Activated CD4-positive, alpha-beta memory T cell treated with anti-CD3 and anti-CD28 coated beads, Interleukin-2, amount 10 ng/mL, durations not matched to agents 7 days and 5 days (primary cell): Measurements from ENCODE around the gene REPS2. TPM values are rescaled to one million over a fixed set of nuclear protein-coding genes. Genes with fewer than 3 reads are reported as not detected.
A peak's percentile ranks its signal among the peaks of the same experiment; 100 is the strongest.

Source experiments
- CTCF ChIA-PET: fragments of 350-600 bp; sonication (Branson Sonifier 250); formaldehyde crosslinking; loops from one replicate; lab custom pipeline; 2021; ENCODE audit warnings: antibody characterized with exemption, inconsistent platforms; lab: Charles Lee
- POLR2A ChIA-PET: fragments of 350-600 bp; sonication (Branson Sonifier 250); formaldehyde crosslinking; loops from one replicate; lab custom pipeline; 2021; ENCODE audit warnings: antibody characterized with exemption; lab: Charles Lee
- DNase-seq: peaks from one replicate; pipeline ENCODE4 v3.0.0-alpha.2; 2020
- H3K27ac Mint-ChIP-seq: one replicate; pipeline ENCODE4 v1.8.0; 2021; ENCODE audit warnings: mild to moderate bottlenecking, mixed read lengths
- H3K27me3 Mint-ChIP-seq: one replicate; pipeline ENCODE4 v1.8.0; 2021; ENCODE audit warnings: mixed read lengths
- H3K36me3 Mint-ChIP-seq: one replicate; pipeline ENCODE4 v1.8.0; 2021; ENCODE audit warnings: low read depth, mixed read lengths
- H3K4me1 Mint-ChIP-seq: one replicate; pipeline ENCODE4 v1.8.0; 2021; ENCODE audit warnings: mixed read lengths
- H3K4me3 Mint-ChIP-seq: one replicate; pipeline ENCODE4 v1.8.0; 2021; ENCODE audit warnings: mild to moderate bottlenecking, mixed read lengths
- H3K9me3 Mint-ChIP-seq: one replicate; pipeline ENCODE4 v1.8.0; 2021; ENCODE audit warnings: mixed read lengths
- total RNA-seq, 2 experiments: library from RNA; stranded (reverse); gene quantifications; one replicate each; pipeline ENCODE4 v1.2.3, GENCODE V29; 2021

The REPS2 gene
- total RNA-seq = under 1 TPM; 0.10 TPM

DNA sequence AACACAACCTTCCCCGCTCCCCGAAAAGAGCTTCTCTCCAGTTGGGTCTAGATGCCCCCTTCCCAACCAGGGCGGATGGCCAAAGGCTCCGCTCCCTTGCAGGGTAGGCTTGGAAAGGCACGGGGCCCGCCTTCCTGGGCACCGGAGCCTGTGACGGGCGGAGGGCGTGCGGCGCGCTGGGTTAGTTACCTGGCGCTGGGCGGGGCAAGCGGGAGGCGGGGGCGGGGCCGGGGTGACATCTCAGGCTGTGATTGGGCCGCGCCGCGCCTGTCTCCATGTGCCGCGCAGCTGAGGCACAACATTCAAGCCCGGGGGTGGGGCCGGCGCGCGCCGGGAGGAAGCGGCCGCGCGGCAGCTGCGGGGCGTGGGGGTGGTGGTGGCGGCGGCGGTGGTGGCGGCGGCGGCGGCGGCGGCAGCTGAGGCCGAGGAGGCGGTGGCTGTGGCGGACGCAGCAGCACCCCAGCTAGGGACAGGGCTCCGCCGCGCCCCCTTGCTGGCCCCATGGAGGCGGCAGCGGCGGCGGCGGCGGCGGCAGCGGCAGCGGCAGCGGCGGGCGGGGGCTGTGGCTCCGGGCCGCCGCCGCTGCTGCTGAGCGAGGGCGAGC, at the start of gene REPS2:
Gene REPS2, plus strand, starts transcription at position 298 of the 604 bp plus-strand sequence. Its CDS starts 204 bp downstream, at position 502.
- Mint-ChIP-seq H3K9me3 (no peaks in the 10 kb centered on the region), H3K27me3 (peaks cover 22% of the 10 kb centered on the region), H3K4me3 (peak within 1 kb of the TSS; percentile 61), H3K36me3 (no peaks in the 10 kb centered on the region), H3K27ac (no peak within 1 kb of the TSS), H3K4me1 (peaks cover 3% of the 10 kb centered on the region)
- ChIA-PET CTCF (interaction anchor here (0.8 kb wide), 1 partner anchor 63 kb away, joined by 4 read pairs; no protein-coding TSS in a partner anchor), POLR2A (no interaction called here)
- peak; percentile 71 for DNase-seq

DNA sequence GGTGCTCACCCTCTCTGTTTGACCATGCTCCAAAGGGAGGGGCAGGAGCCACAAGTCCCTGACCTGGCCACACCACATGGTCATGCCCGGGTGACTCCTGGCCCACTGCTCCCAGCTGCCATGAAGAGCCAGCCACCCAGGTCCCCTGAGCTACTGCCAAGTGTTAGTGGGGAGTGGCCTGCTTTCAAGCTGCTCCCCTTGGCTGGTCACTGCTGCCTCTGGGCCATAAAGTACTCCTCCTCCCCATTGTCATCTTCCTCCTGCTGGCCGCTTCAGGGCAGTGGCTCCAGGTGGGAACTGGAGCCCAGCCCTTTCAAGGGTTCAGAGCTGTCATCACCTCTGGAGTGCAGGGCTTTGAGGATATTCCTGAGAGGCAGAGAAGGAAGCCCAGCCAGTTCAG, 49.0 kb upstream of the REPS2 start:
- peaks cover 6% of the 10 kb centered on the region for H3K4me1 Mint-ChIP-seq
- no peaks in the 10 kb centered on the region for H3K9me3 Mint-ChIP-seq
- no peak overlapping the region for H3K4me3 Mint-ChIP-seq
- ChIA-PET CTCF (no interaction called here), POLR2A (no interaction called here)
- DNase-seq = no peak
- no peaks in the 10 kb centered on the region for H3K36me3 Mint-ChIP-seq
- no peak overlapping the region for H3K27ac Mint-ChIP-seq
- peaks cover 8% of the 10 kb centered on the region for H3K27me3 Mint-ChIP-seq

DNA sequence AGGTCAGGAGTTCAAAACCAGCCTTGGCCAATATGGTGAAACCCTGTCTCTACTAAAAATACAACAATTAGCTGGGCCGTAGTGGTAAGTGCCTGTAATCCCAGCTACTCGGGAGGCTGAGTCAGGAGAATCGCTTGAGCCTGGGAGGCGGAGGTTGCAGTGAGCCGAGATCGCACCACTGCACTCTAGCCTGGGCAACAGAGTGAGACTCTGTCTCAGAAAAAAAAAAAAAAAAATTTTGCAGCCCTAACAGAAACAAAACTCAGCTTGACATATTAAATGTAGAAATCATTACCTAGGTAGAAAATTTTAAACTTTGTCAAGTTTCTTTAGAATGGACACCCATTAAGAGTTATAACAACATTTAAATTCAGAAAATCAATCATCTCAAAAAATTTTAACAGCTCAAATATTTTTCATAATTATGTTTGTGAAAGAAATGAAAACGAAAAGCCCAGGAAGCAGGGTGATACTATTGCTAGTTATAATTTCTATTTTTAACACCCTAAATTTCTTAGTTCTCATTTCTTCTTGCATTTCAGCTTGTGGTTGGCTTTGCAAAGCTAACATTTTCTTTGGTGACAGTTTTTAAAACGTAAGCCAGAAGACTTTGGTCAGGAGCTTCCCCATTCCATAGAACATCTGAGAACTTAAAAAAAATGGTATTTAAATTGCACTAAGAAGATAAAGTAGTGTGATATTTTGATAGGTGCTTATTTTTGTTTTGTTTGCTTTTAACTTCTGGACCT, 43.0 kb upstream of the REPS2 start:
- ChIA-PET POLR2A (no interaction called here), CTCF (interaction anchor here (1.2 kb wide), 1 partner anchor 21 kb away, joined by 4 read pairs; no protein-coding TSS in a partner anchor)
- Mint-ChIP-seq H3K36me3 (no peaks in the 10 kb centered on the region), H3K4me3 (no peak overlapping the region), H3K27ac (no peak overlapping the region), H3K9me3 (no peaks in the 10 kb centered on the region), H3K27me3 (peaks cover 8% of the 10 kb centered on the region), H3K4me1 (no peaks in the 10 kb centered on the region)
- no peak for DNase-seq

DNA sequence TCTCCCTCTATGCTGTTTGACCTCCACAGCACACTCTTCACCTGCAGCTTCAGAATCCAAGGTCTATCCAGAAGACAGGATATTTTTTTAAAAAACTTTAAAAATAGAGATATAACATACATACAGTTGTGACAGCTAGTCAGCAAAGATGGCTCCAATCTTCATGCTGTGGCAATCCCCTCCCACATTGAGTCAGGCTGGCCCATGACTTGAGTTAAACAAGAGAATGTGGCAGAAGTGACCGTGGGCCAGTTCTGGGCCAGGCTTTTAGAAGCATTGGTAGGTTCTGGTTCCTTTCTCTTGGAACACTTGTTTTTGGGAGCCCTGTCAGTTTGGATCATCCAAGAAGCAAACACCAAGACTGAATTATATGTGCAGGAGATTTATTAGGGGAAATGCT, 36.1 kb upstream of the REPS2 start:
- Mint-ChIP-seq H3K4me3 (no peak overlapping the region), H3K27ac (no peak overlapping the region), H3K4me1 (no peaks in the 10 kb centered on the region), H3K27me3 (peaks cover 6% of the 10 kb centered on the region), H3K36me3 (no peaks in the 10 kb centered on the region), H3K9me3 (no peaks in the 10 kb centered on the region)
- no peak for DNase-seq
- ChIA-PET CTCF (no interaction called here), POLR2A (no interaction called here)

DNA sequence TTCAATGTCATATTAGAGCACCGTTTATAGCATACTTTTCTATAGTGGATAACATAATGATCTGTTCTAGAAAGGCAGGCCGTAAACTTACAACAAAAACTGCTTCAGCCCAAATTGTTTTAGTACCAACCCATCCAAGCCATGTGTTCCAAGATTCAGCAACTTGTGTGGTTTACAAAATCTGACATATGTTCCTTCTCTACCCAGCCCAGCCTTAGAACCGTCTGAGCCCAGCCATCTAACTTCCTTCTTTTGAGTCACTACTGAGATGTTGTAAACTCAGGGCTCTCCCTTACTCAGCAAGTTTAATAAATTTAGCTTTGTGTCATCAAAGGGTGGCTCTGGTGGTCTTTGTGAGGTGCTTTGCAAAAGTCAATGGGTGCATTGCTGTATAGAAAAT, 32.4 kb upstream of the REPS2 start:
- no peaks in the 10 kb centered on the region for H3K36me3 Mint-ChIP-seq
- no peaks in the 10 kb centered on the region for H3K4me1 Mint-ChIP-seq
- ChIA-PET CTCF (no interaction called here), POLR2A (no interaction called here)
- peaks cover 3% of the 10 kb centered on the region for H3K27me3 Mint-ChIP-seq
- no peaks in the 10 kb centered on the region for H3K9me3 Mint-ChIP-seq
- no peak overlapping the region for H3K27ac Mint-ChIP-seq
- DNase-seq = no peak
- H3K4me3 Mint-ChIP-seq = no peak overlapping the region

DNA sequence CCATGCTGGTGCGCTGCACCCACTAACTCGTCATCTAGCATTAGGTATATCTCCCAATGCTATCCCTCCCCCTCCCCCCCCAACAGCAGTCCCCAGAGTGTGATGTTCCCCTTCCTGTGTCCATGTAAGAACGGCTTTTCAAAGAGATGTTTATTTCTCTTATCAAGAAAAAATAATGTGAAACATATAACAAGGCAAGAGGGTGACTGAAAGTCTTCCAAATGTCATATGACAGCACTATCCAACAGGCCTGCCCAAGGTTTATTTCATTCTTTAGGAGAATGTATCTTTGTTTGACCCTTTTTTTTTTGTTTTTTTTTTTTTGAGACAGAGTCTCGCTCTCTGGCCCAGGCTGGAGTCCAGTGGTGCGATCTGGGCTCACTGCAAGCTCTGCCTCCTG, 29.9 kb upstream of the REPS2 start:
- ChIA-PET CTCF (no interaction called here), POLR2A (no interaction called here)
- DNase-seq = no peak
- Mint-ChIP-seq H3K36me3 (no peaks in the 10 kb centered on the region), H3K9me3 (no peaks in the 10 kb centered on the region), H3K4me1 (no peaks in the 10 kb centered on the region), H3K27me3 (peaks cover 3% of the 10 kb centered on the region), H3K27ac (no peak overlapping the region), H3K4me3 (no peak overlapping the region)

DNA sequence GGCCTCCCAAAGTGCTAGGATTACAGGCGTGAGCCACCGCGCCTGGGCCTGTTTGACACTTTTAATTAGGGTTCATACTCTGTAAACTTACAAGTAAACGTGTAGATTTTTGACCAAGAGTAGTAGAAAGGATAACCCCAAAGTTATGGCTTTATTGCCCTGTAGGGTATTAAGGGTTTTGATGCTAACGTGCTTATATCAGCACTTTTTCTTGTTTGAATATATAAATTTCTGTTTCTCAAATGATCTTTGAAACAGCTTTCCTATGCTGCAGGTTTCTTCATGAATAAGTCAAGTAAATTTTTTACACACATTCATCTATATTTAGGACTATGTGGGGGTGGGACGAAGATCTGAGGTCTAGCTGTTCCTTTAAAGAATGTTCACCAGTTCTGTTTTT, 29.3 kb upstream of the REPS2 start:
- H3K9me3 Mint-ChIP-seq = no peaks in the 10 kb centered on the region
- no peaks in the 10 kb centered on the region for H3K4me1 Mint-ChIP-seq
- no peak for DNase-seq
- peaks cover 3% of the 10 kb centered on the region for H3K27me3 Mint-ChIP-seq
- CTCF ChIA-PET = no interaction called here
- H3K27ac Mint-ChIP-seq = no peak overlapping the region
- POLR2A ChIA-PET = no interaction called here
- no peak overlapping the region for H3K4me3 Mint-ChIP-seq
- no peaks in the 10 kb centered on the region for H3K36me3 Mint-ChIP-seq

DNA sequence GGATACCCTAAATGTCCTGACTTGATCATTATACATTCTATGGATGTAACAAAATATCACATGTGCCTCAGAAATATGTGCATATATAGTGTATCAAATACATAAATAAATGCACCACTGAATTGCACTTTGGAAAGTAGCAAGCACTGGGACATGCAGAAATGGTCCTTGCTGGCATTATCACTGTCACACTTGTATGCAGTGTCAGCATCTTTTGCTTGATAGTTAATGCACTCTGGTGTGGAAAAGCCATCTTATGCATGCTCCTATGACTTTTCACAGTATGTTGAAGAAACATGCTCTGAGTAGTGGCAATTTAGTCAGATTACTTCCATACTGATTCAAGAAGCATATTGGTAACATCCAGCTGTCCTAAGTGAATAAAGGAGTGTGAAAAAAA, 27.5 kb upstream of the REPS2 start:
- H3K4me1 Mint-ChIP-seq = no peaks in the 10 kb centered on the region
- no peaks in the 10 kb centered on the region for H3K9me3 Mint-ChIP-seq
- no peak overlapping the region for H3K4me3 Mint-ChIP-seq
- peaks cover 3% of the 10 kb centered on the region for H3K27me3 Mint-ChIP-seq
- ChIA-PET POLR2A (no interaction called here), CTCF (no interaction called here)
- H3K27ac Mint-ChIP-seq = no peak overlapping the region
- no peaks in the 10 kb centered on the region for H3K36me3 Mint-ChIP-seq
- DNase-seq = no peak

DNA sequence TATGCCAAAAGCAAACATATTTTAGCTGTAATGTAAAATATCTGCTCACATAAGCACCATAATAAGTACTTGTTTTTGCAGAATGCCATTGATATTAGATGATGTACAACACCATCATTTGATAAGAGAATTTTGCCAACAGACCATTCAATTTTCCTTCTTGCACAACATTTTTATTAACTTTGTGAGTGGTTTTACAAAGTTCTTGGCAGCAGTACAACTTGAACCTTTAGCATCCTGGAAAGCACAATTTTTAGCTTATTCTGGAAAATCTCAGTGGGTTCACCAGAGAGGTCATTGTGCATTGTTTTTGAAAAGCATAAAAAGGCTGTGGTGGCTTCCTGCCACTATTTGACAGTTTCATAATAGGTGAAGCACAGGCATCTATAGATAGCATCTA, 26.4 kb upstream of the REPS2 start:
- ChIA-PET CTCF (no interaction called here), POLR2A (no interaction called here)

DNA sequence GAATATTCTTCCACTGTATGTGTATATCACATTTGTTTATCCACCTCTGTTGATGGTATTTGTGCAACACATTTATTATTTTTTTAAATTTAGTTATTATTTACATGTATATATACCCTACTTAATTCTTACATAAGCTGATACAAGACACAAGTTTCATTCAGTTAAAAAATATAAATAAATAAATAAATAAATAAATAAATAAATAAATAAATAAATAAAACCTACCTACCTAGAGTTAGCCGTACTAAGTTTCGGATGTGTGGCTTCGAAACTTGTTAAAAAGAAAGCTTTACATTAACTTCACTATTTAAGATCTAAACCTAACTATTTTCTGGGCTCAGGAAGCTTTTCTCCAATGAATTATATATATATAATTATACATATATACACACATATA, 23.3 kb upstream of the REPS2 start:
- Mint-ChIP-seq H3K27me3 (peaks cover 4% of the 10 kb centered on the region), H3K27ac (no peak overlapping the region), H3K4me1 (no peaks in the 10 kb centered on the region), H3K36me3 (no peaks in the 10 kb centered on the region), H3K9me3 (no peaks in the 10 kb centered on the region), H3K4me3 (no peak overlapping the region)
- no peak for DNase-seq
- CTCF ChIA-PET = no interaction called here
- POLR2A ChIA-PET = no interaction called here

More for the DNA sequence above, 26.4 kb upstream of the REPS2 start:
- Mint-ChIP-seq H3K9me3 (no peaks in the 10 kb centered on the region), H3K36me3 (no peaks in the 10 kb centered on the region), H3K4me3 (no peak overlapping the region), H3K4me1 (no peaks in the 10 kb centered on the region), H3K27ac (no peak overlapping the region), H3K27me3 (peaks cover 3% of the 10 kb centered on the region)
- no peak for DNase-seq

DNA sequence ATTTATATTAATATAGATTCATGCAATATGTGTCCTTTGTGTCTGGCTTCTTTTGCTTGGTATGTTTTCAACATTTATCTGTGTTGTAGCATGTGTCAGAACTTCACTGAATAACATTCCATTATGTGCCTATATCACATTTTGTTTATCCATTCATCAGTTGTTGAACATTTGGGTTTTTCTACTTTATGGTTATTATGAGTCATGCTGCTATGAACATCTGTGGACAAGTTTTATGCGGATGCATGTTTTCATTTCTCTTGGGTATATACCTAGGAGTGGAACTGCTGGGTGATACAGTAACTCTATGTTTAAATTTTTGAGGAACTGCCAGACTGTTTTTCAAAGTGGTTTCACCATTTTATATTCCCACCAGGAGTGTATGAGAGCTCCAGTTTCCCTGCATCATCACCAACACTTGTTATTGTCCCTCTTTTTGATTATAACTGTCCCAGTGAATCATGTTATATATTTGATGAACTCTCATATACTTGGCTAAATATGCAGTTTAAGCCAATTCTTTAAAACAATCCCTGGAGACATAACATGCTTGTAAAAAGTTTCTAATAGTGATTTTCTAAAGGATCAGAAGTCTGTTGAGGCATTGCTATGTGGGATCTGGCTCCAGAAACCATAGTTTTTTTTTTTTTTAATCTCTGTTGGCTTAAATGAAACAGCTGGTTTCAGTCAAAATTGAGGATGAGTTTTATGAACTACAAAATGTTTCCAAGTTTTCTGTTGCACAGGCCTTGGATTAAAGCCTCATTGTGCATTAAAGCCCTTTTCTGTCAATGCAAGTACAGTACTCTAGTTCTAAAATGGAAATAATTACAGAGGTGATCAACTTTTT, 21.6 kb upstream of the REPS2 start:
- no peak overlapping the region for H3K4me3 Mint-ChIP-seq
- no peaks in the 10 kb centered on the region for H3K9me3 Mint-ChIP-seq
- ChIA-PET POLR2A (no interaction called here), CTCF (no interaction called here)
- no peaks in the 10 kb centered on the region for H3K36me3 Mint-ChIP-seq
- H3K27ac Mint-ChIP-seq = no peak overlapping the region
- peaks cover 2% of the 10 kb centered on the region for H3K27me3 Mint-ChIP-seq
- no peaks in the 10 kb centered on the region for H3K4me1 Mint-ChIP-seq
- DNase-seq = no peak

DNA sequence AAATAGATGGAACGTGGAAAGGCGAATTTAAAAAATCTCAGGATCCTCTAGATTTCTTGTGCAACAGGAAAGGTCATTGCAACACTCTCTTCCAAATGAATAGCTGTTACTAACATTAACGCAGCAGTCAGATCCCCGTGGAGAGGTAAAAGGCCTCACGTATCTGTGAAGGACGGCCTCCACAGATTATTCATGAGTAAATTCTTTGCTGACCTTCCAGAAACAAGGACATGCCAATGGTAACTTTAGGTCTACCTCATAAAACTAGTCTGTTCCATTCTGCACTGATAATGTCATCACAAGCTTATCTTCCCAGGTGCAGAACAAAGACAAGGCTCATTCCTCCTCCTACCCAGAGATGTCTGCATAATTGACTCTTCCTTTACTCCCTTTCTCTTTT, 16.1 kb upstream of the REPS2 start:
- POLR2A ChIA-PET = no interaction called here
- no peaks in the 10 kb centered on the region for H3K36me3 Mint-ChIP-seq
- DNase-seq = no peak
- H3K27ac Mint-ChIP-seq = no peak overlapping the region
- no peaks in the 10 kb centered on the region for H3K4me1 Mint-ChIP-seq
- CTCF ChIA-PET = no interaction called here
- no peak overlapping the region for H3K4me3 Mint-ChIP-seq
- peaks cover 2% of the 10 kb centered on the region for H3K27me3 Mint-ChIP-seq
- no peaks in the 10 kb centered on the region for H3K9me3 Mint-ChIP-seq

DNA sequence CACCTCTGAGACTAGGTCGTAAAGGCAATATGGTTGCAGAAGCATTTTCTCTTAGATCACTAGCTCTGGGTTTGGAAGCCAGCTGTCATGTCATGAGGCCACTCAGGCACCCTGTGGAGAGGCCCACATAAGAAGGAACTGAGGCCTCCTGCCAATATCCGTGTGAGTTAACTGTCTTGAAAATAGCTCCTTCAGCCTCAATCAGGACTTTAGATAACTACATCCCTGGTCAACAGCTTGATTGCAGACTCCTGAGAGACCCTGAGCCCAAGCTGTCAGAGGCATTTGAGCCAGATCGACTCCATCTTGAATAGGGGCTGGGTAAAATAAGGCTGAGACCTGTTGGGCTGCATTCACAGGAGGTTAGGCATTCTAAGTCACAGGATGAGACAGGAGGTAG, 15.1 kb upstream of the REPS2 start:
- CTCF ChIA-PET = no interaction called here
- H3K4me1 Mint-ChIP-seq = no peaks in the 10 kb centered on the region
- no peaks in the 10 kb centered on the region for H3K27me3 Mint-ChIP-seq
- POLR2A ChIA-PET = no interaction called here
- H3K9me3 Mint-ChIP-seq = no peaks in the 10 kb centered on the region
- no peak overlapping the region for H3K27ac Mint-ChIP-seq
- H3K4me3 Mint-ChIP-seq = no peak overlapping the region
- no peaks in the 10 kb centered on the region for H3K36me3 Mint-ChIP-seq
- DNase-seq = no peak
